CD4-positive, alpha-beta T cell treated with Interleukin-6 for 4 hours (primary cell): Measurements from ENCODE around the gene THRA.

Source experiments
- DNase-seq: peaks from one replicate; pipeline ENCODE4 v3.0.0-alpha.2; 2020; ENCODE audit warnings: mixed read lengths

The THRA gene

DNA sequence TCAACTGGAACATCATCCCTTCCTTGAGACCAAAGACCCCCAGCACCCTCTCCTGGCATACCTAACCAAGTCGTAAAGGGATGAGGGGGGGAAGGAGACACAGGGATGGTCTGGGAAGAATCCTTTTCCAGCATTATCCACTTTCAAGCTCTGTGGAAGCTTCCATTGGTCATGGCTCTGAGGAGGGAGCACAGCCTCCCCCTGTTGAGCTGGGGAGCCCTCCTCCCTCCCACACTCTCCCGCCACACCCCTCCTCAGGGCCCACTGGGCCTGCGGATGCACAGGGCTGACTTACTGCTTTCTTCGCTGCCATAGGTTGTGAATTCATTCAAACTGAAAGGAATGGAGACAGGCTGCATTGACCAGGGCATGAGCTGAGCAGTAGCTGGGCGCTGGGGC lies 35.2 kb upstream of the THRA start:
- DNase-seq = no peak

GRCh38 chr17:40028595-40028994 lies 34.2 kb upstream of the THRA start:
- no peak for DNase-seq

DNA sequence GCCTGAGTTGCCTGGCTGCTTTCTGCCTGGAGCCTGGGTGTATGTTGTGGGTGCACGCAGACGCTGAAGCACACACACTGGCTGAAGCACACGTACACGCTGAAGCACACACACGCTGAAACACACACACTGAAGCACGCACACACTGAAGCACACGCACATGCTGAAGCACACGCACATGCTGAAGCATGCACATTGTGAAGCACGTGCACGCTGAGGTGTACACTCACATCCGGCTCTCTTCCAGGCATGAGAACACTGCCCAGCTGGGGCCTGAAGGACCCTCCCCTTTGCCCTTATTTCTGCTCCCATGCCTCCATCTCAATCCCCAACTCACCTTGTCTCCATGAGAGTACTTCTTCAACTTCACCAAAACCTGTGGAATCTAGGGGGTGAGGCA lies 31.1 kb upstream of the THRA start:
- no peak for DNase-seq

GRCh38 chr17:40032322-40033320 lies 30.1 kb upstream of the THRA start:
- no peak for DNase-seq

DNA sequence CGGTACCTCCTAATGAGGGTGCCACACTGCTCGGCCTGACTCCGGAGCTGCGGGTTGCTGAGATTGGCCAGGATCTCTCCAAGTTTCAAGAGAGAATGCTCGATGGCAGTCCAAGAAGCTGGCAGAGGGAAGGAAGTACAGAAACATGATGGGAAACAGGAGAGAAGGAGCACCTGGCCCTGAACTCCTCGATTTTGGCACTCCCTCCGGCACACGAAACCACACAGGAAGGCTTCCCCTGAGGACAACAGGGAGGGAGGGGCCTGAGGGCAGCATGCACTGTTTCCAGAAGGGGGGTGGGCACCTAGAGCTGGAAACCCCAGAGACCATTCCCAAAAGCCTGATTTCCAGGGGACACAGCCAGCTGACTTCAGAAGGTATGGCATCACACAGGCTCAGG lies 29.4 kb upstream of the THRA start:
- no peak for DNase-seq

DNA sequence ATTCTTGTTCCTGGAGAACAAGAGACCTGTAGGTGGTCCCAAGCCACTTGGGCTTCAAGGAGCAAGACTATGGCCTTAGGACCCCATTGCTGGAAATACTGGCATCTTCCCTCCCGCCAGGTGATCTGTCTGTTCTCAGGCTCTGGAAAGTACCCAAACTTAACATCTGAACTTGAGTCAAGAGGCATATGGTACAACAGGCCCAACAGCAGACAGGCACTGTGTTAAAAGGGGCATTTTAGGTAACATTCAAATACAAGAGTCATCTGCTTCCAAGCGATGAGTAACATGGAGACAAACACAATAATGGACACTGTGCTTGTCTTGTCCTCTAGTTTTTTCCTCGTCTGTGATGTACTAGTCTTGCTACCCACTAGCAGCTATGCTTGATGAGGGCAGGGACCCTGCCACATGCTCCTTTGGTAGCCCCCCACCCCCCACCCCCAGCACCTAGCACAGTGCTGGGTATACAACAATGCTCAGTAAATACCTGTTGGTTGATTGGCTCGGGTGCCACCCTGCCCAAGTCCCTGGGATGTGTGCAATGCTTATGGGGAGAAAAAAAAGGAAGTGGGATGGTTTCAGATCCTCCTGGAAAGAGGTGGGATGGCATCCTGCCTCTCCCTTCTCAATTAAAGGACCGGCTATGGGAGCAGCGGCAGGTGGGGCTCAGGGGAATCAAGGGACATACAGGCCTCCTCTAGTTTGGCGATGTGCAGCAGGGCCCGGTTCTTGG lies 28.2 kb upstream of the THRA start:
- DNase-seq = no peak

GRCh38 chr17:40035162-40035559 lies 27.6 kb upstream of the THRA start:
- peak; percentile 13 for DNase-seq

DNA sequence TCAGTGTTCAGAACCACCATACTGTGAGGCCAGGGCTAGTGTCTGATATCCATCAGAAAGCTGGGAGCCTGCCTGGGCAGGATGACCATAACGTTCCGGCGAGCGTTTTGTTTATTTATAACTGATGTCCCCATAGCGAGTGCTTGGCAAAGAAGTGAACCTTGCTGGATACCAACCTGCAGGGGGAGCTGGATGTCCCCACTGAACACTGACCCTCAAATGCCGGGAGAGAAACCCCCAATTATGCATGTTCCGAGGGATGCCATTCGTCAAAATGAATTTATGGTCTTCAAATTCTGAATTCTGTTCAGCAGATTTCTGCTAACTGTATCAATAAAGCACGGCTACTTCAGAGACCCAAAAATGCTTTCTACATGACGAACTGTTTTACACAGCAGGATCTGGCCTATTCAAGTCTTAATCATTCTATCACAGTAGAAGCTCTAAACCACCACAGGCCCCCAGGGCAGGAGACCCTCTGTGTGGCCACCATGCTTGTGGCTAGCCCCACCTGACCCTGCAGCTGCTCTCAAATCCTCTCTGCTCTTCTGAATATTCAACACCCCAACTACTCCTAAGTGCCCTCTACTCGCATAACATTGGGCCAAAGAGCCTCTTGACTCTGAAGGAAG lies 23.8 kb upstream of the THRA start:
- peak; percentile 19 for DNase-seq

DNA sequence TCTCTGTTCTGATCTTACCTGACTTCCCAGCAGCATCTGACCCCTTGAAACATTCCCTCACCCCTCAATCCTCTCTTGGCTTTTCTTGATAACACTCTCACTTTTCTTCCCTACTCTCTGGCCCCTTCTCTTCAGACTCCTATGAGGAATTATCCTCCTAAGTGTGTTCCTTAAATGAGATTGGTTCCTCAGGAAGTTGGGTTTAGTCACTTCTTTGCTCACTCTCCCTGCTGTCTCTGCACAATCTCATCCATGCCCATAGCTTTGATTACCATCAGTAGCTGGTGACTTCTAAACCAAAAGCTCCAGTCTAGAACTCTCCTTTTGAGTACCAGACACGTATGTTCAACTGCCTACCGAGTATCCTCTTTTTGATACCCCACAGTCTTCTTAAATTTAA lies 21.6 kb upstream of the THRA start:
- no peak for DNase-seq

- DNase-seq = no peak
Measured at GRCh38 chr17:40056379-40057015, 6.3 kb upstream of the THRA start.

- no peak for DNase-seq
Measured at GRCh38 chr17:40058186-40058784, 4.5 kb upstream of the THRA start.

DNA sequence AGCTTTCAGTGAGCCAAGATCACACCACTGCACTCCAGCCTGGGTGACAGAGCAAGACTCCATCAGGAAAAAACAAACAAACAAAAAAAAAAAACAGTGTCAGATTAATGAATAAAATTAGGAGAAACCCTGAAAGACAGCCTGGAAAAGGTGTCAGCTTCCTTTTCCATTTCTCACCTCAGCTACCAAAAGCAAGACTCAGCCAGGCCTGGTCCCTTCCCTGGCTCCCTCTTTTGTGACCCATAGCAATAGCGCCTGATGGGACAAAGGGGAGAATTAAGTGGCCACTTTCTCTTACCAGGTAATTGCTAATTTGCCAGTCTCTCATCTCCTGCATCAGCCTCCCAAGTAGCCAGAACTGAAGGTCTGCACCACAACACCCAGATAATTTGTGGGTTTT lies 3.9 kb upstream of the THRA start:
- DNase-seq = no peak

DNA sequence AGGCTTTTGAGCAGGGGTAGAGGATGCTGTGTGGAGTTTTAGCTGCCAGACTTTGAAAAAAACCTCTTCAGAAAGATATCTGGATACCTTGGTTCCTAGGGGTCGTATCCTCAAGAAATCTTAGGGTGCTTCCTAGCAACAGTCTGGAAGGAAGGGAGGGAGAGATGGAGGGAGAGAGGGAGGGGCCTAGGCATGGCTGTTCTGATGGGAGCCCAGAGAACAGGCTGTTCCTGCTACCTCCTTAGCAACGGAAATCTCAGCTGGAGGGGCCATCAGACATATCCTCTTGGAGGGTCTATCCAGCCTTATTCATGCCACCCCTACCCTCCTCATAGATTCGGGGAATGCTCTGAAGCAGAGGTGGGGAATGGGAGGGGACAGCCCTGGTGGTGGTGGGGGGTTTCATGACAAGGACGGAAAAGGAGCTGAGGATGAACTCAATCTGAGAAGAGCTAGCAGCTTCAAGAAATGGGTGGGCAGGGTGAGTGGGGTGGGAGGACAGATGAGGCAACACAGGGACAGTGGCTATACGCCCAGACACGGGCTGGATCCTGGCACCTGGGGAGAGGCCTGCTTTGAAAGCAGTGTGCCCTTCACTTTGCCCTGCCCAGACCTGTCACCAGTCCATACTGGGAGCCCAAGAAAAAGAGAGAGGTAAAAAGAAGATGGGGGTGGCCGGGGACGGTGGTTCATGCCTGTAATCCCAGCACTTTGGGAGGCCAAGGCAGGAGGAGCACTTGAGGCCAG lies 2.9 kb upstream of the THRA start:
- no peak for DNase-seq

DNA sequence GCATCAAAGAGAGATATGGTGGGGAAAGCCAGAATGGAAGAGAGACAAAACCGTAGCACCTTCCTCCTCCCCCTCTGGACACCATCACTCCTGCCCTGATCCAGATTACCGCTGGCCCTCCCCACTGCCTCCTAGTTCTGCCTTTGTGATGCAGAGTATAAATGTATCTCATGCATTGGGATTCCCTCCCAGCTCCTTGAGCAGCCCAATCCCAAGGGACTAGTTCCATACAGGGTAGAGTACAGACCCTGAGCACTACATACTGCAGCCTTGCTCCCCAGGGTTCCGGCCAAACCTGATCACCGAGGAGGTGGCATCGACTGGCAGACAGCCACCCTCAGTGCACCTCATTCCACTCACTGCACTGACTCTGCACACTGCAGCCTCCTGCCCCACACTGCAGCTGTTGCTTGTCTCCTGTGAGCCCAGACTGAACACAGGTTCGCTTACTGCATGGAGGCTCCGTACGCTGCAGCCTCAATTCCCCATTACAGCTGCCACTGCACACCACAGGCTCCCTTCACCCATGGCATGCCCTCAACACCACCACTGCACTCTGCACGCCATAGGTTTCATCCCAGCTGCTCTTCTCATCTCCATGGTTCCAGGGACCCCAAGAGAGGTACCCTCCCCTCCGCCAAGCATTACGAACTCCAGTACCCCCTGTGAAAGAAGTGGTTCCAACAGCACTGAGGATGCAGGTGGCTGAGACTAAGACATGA lies 1.7 kb upstream of the THRA start:
- DNase-seq = no peak

DNA sequence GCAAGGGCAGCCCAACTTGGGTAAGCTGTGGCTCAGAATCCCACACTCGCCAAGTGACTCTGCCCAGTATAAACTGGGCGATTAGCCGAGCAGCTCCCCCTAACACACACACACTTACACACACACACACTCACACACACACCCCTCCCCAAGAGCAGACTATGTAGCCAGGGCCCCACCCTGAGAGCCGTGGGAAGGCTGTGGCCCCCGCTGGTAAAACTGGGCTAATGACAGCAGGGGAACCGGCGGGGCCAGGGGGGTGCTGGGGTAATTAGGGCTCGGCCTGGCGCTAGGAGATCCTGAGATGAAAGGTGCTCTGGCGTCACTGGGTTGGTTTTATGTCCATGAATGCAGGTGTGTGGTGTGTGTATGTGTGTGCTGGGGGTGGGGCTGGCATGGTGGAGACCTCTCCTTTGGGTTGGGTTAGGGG lies 1.1 kb upstream of the THRA start:
- no peak for DNase-seq

GRCh38 chr17:40063187-40063771 lies 514 bp downstream of the THRA start:
- peak; percentile 48 for DNase-seq

DNA sequence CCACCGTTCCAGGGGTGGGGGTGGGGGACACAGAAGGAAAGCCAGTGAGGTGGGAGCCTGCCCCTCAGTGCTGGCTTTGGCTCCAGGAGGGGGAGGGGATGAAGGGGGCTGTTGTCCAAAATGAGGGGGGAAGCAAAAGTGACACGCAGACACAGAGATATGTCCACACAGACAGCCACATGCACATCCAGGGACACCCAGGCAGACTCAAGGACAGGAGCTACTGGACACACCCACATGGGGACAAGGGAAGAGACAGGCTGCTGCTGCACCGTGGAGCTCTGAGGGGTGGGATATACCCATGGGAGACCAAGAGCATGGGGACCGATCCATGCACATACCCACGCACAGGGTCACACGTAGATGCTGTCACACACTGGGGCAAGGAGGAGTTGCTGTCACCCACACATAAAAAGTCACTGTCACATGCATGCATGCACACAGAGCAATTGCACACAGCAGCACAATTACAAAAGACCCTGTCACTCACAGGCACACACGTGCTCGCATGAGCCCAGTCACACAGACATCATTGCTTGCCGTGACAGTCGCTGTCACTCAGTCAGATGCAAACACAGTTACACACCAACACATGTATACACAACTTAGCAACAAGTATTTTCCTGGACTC lies 1.3 kb downstream of the THRA start:
- DNase-seq = peak; percentile 32

DNA sequence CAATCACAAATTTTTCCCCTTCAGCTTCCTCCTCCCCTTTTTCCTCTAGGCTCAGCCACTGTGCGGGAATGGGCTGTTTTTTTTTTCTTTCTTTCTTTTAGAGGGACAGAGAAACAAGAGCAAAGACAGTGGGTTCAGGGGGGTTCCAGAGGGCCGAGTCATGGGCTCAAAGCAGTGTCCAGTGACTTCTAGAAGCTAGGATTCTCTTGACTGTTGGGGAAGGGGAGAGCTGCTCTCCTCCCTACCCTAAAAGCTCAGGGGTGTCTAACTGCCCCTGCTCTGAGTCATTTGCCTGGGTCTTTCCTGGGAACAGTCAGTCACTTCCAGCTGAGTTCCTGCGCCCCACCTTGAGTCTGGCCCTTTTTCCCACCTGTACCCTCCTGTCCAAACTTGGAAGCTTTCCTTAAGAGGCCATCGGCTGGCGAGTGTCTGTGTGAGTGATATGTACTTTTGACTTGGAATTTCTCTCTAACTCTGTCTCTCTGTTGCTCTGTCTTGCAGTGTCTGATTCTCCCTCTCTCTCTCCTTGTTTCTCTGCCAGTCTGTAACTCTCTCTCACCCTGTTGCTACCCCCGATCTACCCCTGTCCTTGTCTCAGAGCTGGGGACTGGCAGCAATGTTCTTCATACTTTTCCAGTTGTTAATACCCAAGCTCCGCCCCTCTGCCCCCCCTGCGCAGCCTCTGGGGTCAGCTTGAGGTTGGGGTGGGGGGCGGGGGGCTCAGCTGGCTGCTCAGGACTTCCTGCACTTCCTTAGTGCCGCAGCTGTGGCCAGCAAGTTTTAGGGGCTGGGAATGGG lies 2.4 kb downstream of the THRA start:
- DNase-seq = no peak

GRCh38 chr17:40065769-40066510 lies 3.2 kb downstream of the THRA start:
- no peak for DNase-seq
